ENCODE data around the gene PTGES2.

DNA sequence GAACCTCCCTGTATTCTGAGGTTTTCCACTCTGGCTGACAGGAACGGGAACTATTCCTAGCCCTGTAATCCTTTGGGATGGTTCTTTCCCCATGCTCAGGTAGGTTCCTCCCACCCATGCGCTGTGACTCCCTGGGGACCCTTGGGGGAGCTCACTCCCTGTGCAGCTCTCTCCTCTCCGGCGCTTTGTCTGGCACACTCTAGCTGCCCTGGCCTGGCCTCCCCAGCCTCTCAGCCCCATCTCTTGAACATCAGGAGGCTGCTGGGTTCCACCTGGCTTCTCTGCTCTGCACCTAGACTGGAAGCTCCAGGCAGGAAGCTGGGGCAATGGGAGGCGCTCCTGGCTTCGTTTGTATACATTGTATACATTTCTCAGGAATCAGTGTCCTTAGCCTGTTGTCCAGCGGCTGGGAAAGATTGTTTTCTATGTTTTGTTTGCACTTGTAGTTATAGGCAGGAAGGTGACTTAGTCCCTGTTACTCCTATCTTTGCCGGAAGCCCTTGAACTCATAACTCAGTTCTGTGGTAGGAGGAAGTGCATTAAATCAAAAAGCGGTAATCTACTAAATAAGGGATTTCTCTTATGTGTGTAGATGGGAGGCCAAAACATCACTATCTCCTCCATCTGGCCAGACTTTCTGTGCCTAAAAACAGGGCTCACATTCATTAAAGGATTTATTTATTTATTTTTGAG lies 39.1 kb downstream of the PTGES2 start:
- TF ChIP-seq GATA3 (IDR thresholded peaks at IDR 0.05; ENCODE audit: low read depth, low read length) = no peak
- no peak for TF ChIP-seq GATA2 (IDR thresholded peaks at IDR 0.05; ENCODE audit: low read depth, low read length)

Measured in SH-SY5Y (cell line).